ENCODE measurements around the gene KCNQ1.

Gene KCNQ1

DNA sequence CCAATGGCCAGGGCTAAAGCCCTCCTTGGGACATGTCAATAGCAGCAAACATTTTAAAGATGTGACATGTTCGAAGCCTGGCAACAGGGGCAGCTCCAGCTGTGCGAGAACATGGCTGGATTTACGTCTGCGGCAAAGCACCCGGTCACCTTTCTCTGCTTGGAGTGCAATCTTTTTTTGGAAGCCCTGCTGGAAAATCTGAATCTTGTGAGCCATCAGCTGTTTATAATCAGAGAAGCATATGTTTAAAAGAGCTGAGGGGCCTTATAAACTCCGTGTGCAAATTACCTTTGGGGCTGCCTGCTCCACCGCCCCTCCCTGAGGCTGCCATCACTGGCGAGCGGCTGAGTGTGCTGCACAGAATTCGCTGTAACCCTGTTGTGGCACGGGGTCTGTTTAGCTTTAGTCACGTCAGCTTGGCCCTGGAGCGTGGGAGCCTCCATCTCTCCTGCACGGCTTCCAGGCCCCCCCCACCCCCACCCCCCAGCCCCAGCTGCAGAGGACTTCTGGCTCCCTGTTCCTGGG is 264.0 kb downstream of the KCNQ1 start:
- DNase-seq, result no peak

DNA sequence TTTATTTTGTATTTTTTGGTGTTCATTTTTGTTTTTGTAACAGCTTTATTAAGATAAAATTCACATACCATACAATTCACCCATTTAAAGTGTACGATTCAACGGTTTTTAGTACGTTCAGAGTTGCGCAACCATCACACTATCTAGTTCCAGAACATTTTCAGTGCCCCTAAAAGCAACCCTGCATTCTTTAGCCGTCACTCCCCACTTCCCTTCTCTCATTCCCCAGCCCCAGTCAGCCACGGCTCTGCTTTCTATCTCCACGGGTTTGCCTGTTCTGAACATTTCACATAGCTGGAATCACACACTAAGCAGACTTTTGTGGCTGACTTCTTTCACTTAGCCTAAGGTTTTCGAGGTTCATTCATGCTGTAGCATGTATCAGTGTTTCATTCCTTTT is 264.6 kb downstream of the KCNQ1 start:
- DNase-seq, result no peak

DNA sequence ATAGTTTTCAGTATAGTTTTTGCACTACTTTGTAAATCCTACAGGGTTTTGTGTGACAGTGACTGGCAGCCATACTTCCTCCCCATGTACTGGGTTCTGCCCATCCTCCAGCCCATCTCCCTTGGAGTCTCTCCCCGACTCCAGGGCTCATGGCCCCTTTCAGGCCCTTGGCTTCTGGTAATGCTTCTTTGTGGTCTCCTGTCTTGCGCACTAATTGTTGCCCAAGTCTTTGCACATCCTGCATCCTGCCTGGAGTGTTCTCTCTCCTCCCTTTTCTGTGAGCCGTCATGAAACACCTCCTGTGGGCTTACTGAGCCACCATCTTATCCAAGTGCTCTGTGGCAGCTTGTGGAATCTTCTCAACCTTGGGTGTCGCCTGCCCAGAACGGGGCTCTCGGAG is 266.4 kb downstream of the KCNQ1 start:
- DNase-seq, result no peak

DNA sequence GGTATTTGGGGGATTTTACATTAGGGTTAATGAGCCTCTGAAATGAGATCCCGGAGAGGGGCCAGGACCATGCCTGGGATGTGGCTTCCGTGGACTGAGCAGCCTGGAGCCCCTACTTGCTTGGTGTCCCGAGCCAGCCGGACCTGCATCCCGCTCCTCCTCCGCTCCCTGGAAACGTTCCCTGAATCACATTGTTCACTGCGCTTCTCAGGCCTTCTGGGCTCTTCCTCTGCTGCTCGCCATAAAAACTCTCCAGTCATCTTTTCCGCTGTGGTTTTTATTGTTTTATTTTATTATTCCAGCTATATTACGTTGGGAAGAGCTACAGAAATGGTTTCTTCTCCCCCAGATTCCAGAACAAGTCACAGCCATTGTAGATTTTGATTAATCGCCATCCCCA is 268.3 kb downstream of the KCNQ1 start:
- DNase-seq, result no peak

DNA sequence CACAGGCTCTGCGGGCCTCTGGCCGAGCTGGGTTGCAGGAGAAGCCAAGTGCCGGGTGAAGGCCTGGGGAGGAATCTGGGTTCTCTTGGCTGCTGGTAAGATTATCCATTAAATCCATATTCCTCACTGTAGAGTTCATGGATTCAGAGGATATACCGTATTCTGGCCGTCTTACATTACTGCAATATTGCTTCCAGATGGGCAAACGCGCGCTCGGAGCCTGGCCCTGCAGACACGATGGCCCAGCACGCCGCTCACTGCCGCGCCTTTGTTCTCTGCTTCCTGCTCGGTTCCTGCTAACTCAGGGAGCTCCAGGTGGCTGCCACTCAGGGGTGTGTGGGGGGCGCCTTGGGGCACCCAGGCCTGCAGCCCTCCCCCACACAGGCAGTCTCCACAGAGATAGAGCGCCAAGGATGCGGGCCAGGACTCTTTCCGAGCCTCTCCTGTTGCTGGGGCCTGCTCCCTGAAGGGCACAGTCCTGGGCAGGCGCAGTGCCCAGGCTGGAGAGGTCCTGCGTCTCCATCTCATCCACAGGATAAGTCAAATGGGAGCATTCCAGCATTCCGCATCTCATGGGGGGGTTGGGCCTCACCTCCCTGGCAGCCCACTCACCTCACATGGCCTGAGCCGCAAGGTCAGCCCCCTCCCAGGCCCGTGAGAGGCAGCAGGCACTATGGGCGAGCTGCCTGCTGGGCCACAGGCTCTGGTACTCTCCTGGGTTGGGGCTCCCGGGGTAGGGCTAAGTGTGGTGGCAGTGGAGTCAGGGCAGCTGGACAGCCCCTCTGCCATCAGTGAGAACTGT is 269.1 kb downstream of the KCNQ1 start:
- no peak for DNase-seq

DNA sequence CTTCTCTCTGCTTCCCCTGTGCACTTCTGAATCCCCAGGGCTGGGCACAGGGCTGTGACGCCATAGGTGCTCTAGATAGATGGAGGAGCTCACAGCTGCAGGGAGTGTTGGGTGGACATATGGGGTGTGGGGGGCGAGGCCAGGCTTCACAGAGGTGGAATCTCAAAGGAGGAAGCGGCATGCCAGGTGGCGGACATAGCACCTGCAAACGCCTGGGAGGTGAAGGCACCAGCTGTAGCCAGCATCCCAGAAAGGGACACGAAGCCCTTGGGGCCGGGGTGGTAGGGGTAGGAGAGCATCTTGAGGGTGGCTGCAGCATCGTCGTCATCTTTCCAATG is 269.6 kb downstream of the KCNQ1 start:
- DNase-seq, result no peak

DNA sequence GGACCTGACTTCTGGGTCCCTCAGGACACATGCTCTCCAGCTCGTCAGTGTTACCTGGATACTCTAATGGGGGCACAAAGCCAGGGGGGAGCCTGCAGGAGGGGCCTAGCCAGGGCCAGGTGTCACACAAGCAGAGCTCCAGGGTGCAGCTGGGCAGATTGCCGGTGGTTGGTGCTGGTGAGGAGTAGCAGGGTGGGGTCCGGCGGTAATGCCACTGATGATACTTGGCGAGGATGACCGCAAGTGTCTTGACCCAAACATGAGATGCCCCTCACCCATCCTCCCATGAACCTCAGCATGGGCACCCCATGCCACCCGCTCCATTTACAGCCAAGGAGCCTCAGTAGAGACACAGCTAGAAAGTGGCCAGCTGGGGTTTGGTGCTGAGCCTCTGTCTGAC is 270.1 kb downstream of the KCNQ1 start:
- no peak for DNase-seq

DNA sequence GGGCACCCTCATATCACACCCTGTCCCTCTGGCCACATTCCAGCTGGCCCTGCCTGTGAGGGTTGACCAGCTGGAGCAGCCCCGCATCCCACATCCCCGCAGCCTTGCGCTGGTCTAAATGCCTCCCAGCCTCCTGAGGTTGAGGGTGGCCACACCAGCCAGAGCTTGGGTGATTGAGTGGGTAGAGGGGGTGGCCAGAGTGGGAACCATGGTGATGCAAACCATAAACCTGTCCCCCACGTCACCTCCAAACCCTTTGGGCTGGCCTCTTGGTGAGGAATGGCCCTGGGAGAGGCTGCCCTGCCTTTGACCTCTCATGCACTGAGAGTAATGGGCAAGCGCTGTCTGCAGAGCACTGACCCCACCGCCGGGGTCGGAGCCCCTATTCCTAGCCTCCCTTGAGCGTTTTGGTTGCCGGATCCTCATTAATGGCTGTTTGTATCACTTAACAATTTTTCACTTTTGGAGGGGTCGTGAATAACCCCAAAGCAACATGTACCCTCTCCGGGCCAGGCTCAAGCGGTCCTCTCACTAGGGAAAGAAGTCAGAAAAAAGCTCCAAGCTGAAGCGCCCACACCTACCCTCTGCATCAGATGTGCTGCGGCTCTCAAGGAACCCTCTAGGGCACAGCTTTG is 271.0 kb downstream of the KCNQ1 start:
- no peak for DNase-seq

DNA sequence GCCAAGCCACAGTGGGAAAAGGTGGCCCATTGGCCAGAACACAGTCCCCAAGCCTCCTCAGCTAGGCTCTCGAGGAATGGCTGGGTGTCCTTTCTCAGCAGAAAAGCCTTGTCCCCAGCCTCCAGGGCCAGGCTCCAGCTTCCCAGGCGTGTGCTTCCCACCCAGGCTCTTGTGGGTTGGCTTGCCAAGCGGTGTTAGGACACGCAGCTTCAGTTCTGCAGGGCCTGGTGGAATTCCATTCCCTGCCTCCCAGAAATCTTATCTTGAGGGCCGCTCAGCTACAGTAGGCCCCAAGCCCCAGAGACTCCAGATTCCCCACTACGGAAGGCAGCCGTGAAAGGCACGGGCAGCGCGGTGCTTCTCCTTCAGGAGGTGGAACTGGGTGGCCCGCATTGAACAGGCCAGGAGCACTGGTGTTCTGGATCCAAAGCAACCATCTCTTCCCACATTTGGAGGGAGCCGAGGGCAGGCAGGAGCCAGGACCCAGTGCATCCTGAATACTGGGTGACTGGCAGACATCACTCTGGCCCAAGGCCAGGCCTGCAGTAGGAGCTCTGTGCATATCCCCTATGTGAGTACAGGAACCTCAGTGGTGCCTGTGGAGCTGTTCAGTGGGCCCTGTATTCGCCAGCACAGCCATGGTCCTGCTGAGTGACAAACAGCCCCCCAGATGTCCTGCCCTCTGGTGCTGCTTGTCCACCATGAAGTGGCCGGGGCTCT is 271.7 kb downstream of the KCNQ1 start:
- DNase-seq, result no peak

DNA sequence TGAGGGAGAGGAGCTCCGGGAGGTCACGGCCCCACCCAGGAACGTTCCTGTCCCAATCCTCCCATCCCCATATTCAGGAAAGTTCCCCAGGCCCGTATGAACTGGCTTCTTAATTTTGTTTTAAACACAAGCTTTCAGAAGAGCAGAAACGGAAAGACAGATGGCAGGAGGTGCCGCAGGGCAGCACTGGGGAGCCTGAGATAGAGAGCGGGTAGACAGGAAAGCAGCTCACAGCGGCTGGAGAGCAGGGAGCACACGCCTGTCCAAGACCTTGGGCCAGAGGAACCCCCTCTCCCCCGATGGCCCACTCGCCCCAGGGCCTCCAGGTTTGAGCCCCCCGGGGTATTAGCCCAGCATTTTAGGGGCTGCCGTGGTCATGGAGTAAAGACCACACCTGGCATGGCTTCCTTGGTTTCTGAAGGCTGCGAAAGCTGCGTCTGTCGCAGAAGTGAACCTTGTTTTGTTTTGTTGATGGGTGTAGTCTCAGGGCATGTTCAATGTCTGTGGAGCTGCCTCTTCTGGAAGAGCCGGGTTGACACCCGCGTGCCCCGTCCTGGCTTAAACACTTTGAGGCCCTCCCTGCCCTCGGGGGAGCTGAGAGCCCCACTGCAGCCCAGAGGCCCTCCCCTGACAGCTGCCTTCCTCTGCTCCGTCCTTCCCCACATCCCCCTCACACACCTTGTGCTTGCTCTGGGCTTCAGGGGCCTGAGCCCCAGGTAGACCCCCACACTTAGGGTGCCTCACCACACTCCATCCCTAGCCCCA is 272.9 kb downstream of the KCNQ1 start:
- no peak for DNase-seq

DNA sequence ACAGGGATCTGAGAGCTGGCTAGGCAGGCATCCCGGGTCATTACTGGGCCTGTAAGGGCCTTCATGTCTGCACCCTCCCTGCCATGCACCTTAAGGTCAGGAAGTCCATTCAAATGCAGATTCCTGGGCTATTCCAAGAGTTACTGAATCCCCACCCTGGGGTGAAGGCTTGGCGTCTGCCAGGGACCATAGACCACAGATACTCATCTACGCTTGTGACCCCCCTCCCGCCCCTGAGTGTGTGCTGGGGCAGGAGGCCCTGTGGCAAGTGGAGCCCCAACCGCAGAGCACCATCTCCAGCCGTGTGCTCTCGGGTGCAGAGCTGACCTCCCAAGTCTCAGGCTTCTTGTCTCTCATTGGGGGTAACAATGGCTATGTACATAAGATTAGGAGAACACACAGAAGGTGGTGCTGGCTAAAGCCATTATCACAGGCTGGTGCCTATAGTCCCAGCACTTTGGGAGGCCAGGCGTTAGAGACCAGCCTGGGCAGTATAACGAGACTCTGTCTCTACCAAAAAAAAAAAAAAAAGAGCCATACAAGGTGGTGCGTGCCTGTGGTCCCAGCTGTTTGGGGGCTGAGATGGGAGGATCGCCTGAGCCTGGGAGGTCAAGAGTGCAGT is 274.1 kb downstream of the KCNQ1 start:
- no peak for DNase-seq

DNA sequence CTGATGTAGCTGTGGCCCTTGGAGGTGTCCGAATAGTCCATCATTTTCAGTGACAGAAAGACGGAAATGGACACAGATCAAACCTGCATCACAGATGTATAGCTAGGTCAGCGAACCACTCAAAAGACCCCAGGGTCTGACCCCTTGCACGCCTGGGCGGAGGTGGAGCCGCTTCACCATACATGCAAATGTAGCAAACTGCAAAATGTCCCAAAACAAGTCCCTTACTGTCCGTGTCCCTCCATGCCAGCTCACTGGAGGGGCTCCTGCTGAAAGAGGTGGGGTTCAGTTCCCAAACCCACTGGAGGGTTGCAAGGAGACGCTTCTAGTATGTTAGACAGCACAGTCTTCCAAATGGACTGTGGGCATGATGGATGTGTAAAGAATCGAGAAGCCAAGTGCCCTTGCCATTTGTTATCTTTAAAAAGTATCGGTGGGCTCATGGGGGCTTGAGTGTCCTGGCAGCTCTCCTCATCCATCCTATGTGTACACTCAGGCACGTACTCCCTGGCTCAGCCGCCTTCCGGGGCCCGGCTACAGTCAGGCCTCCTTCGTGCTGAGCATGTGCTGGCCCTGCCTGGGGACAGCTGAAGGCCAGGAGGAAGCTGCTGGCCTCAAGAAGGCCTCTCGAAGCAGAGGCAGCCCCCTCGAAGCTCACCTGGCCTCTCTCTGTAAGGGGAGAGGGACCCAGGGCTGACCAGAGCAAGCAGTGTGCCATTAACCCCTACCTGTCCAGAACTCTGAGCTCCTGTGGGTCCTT is 275.2 kb downstream of the KCNQ1 start:
- no peak for DNase-seq

DNA sequence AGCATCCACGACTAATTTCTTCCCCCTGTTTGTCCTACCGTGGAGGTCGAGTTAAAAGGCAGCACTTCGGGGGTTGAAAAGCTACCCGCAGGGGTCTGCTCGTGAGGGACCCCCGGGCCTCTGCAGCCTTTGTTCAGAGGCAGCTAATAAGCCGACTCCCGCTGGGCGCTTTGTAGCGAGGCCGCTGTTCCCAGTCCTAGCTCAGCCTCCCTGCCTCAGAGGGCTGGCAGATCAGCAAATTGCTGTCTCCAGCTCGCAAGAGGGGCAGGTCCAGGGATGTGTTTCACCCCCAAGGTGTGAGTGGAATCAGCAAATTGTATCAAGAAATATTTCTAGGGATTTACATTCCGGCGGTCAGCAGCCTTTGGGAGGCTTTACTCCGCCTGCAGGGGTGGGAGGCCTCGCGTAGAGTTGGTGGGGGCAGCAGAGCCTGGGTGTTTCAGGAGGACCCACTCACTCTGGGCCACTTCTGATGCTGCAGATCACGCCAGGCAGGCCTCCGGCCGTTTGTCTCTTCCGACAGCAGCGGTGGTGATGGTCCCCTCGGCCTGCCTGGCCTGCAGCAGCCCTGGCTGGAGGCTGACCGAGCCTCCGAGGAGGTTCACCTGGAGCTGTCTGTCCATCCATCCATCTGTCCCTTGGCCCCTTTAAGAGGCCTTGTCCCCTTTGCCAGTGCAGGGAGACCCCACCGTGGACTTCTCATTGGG is 276.6 kb downstream of the KCNQ1 start:
- no peak for DNase-seq

DNA sequence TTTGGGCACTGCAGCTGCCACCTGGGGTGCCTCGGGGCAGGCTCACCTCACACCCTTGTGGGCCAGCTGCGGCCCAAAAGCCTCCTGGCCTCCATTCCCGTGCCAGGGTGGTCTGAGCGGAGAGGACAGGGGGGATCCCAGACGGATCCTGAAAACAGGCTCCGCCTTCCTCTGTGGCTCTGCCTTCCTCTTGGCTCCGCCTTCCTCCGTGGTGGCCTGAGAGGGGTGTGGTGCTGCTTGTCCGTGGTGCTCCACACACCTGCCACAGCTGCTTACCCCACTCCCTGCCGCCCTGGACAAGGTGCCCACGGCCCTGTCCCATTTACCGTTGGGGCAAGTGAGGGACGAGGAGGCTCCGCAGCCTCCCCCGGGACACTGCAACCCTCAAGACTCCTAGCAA is 278.1 kb downstream of the KCNQ1 start:
- DNase-seq, result no peak

DNA sequence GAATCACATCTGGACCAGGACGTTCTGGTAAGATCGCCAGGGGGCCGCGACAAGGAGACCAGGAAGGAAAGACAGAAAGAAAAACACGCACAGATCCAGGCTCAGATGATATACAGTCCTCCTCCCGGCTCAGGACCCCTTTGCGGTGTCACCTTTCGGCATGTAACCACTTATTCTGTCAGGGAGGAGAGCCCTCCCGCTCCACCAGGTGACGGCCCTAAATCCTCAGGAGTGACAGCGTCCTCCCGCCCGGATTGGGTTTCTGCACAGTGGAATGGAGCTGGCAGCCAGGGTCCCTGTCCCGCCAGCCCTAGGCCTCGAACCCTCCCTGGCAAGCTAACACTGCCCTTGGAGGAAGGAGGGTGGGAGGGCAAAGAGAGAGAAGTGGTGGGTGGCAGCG is 279.3 kb downstream of the KCNQ1 start:
- DNase-seq, result no peak

DNA sequence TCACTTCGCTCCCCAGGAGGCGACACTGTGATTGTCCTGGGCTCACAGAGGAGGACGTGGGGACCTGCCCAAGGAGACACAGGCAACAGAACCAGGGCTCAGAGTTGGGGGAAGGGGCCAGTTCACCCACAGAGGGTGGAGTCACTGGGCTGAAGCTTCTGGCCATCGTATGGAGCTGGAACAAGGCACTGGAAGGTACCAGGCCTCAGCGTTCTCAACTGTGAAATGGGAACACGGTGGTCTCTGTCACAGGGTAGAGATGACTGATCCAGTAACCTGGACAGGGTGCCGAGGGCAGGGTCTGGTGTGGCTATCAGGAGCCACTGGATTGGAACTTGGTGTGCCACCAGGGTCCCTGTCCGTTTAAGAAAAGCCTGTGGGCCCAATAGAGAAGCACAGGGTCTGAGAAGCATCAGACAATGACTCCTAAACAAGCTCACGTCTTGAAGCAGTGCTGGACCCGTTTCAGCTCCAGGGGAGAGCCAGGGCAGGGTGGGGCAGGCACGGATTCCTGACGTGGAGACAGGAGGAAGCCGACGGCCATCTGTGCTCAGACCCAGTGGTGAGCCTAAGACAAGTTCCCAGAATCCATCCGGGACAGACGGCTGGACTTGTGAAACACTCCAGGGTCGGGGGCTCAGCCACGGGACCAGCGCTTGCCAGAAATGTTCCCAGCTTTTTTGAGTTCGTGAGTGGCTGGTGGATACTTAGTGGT is 280.0 kb downstream of the KCNQ1 start:
- DNase-seq, result no peak

DNA sequence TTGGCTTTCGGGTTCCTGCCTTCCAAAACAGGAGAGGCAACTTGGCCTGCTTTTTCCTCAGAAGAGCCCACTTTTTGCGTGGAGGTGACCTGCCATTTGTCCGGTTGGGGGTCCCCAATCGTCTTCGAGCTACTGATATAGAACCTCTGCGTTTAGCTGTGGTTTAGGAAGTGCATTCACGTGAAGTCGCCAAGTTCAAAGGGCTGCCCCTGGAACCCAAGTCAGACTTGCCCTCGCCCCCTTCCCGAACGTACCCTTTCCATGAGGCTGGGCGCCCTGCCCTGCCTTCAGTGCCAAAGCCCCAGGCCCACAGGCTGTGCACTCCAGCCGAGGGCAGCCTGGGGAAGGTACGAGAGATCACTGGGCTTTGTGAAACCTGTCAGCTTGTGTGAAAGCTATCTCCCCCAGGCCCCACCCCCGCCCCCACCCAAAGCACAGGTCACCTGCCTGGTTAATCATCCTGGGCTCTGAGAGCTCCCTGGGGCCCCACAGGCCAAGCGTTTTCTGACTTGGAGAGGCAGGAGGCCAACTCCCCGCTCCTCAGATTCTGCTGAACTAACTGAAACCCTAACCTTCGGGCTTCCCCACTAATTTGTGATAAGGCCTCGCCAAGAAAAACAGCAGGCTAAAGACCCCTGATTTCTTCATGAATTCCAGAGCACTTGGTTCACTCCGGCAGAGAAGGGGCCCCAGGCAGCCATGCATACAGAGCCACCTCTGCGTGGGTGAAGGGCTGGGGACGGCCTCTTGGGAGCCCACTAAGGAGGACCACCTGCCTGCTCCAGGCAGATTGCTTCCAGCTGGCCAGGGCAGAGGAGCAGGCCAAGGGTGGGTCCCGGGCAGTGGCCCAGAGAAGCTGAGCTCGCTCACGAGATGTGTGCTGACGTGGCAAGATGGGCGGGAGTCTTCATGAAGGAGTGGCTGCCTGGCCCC is 280.8 kb downstream of the KCNQ1 start:
- DNase-seq, result no peak

DNA sequence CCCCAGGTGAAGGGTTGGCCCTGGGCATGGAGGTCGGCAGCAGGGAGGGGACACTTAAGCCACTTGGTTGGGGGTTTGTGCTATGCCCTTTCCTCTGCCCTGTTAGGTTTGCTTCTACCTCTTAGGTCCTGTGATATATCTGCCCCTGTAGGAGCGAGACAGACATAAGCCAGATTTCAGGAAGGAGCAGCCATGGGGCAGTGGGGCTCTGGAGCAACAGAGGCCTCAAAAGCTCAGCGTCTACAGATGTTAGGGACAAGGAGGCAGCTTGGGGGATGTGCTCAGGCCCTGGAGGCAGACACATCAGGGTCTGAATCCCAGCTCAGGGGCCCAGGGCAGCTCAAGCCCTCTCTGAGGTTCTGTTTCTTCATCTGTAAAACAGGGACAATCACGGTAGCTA is 282.2 kb downstream of the KCNQ1 start:
- no peak for DNase-seq

DNA sequence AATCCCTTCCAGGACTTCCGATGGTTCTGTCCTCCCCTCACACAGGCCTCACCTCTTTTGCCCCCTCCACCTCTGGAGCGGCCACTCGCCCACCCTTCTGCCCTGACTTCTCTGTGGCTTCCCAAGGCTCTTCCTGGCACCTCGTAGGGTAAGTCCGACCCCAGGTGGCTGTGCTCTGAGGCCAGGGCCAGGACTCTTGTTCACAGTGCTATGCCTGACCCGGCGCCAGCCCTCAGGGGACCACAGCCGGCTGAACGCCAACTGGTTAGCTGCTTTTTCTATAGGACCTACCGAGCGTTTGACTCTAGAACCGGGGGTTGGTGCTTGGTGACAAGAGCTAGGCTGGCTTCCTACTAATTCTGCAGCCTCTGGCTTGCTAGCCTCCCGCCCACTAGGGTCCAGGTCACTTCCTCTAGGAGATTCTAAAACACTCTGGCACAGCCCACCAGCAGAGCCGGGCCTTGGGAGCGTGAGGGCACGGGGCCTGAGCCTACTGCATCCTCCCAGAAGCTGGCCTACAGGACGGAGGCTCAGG is 283.4 kb downstream of the KCNQ1 start:
- DNase-seq, result no peak

Data from DMS153 (cell line).